Panc1 (cell line): Measurements from ENCODE around the gene SSC4D. TPM values are rescaled to one million over a fixed set of nuclear protein-coding genes. Genes with fewer than 3 reads are reported as not detected.

Source experiments
- ATAC-seq: fragments of 200-7000 bp; cut with Tn5 transposase; 2 replicates; pipeline ENCODE4 v1.9.1; 2020; ENCODE audit warnings: mild to moderate bottlenecking, moderate library complexity
- BruUV-seq: library from RNA; stranded (reverse); fragments of 400-500 nt; replicated peaks from 2 replicates; lab custom pipeline; 2021; lab: Mats Ljungman, UMichigan
- CTCF ChIA-PET: fragments of 300-600 bp; sonication (Branson Sonifier 250); formaldehyde crosslinking; loops from one replicate; lab custom pipeline; 2022; ENCODE audit warnings: antibody characterized with exemption; lab: Charles Lee
- POLR2A ChIA-PET: fragments of 300-600 bp; sonication (Branson Sonifier 250); formaldehyde crosslinking; loops from one replicate; lab custom pipeline; 2022; ENCODE audit warnings: antibody characterized with exemption; lab: Charles Lee
- DNase-seq: peaks from one replicate; pipeline ENCODE4 v3.0.0-alpha.2; 2010; ENCODE audit warnings: low read depth, low spot score
- H3K27ac ChIP-seq: 2 replicates; pipeline ENCODE4 v1.5.1; 2011; ENCODE audit warnings: mild to moderate bottlenecking, low read length, inconsistent platforms
- H3K27me3 ChIP-seq: fragments of 200-500 bp; sonication (Bioruptor generic); 2 replicates; pipeline ENCODE4 v1.6.0; 2014; ENCODE audit warnings: low read length, inconsistent platforms; ENCODE audit not compliant: control insufficient read depth, insufficient read depth
- H3K36me3 ChIP-seq: fragments of 200-500 bp; sonication (Bioruptor generic); 2 replicates; pipeline ENCODE4 v1.5.1; 2014; ENCODE audit warnings: inconsistent platforms, mild to moderate bottlenecking, low read length, moderate library complexity; ENCODE audit not compliant: control insufficient read depth, insufficient read depth
- H3K4me1 ChIP-seq: 2 replicates; pipeline ENCODE4 v1.5.1; 2011; ENCODE audit warnings: inconsistent platforms, mild to moderate bottlenecking, low read length, moderate library complexity; ENCODE audit not compliant: control insufficient read depth, insufficient read depth
- H3K4me3 ChIP-seq, 2 experiments: 2 replicates each; pipeline ENCODE4 v1.5.1; 2011 to 2012; ENCODE audit warnings: low read depth in 2 of 2, low read length in 2 of 2, mild to moderate bottlenecking in 2 of 2, inconsistent platforms in 1 of 2, moderate library complexity in 1 of 2
- H3K9me3 ChIP-seq: fragments of 200-500 bp; sonication (Bioruptor generic); 2 replicates; pipeline ENCODE4 v1.5.1; 2014; ENCODE audit warnings: low read depth, mild to moderate bottlenecking, inconsistent platforms, low read length, moderate library complexity; ENCODE audit not compliant: control insufficient read depth, insufficient read depth
- CTCF ChIP-seq: fragments of 450-650 bp; IDR thresholded peaks from 2 replicates; pipeline ENCODE4 v1.5.1; 2017; ENCODE audit warnings: mild to moderate bottlenecking
- POLR2AphosphoS5 ChIP-seq: IDR thresholded peaks from 2 replicates; pipeline ENCODE4 v1.6.1; 2012; ENCODE audit warnings: mild to moderate bottlenecking, low read depth, low read length, moderate library complexity
- REST ChIP-seq, 2 experiments: IDR thresholded peaks; 2 replicates each; pipeline ENCODE4 v1.6.1; 2011 to 2012; ENCODE audit warnings: low read depth in 2 of 2, control low read depth in 1 of 2, low read length in 1 of 2, mild to moderate bottlenecking in 1 of 2, moderate library complexity in 1 of 2; ENCODE audit not compliant: insufficient read depth in 1 of 2
- SIN3A ChIP-seq: IDR thresholded peaks from 2 replicates; pipeline ENCODE4 v1.6.1; 2012; ENCODE audit warnings: low read depth, mild to moderate bottlenecking, low read length, moderate library complexity, borderline replicate concordance; ENCODE audit not compliant: insufficient read depth
- TCF7L2 ChIP-seq: IDR thresholded peaks from 2 replicates; pipeline ENCODE4 v1.6.1; 2011; ENCODE audit warnings: mild to moderate bottlenecking, low read depth, low read length, inconsistent platforms
- in situ Hi-C: cut with HindIII; loops from 2 replicates; pipeline ENCODE4 v1.10.0; 2016; ENCODE audit warnings: low sequenced_read_pairs, low pct_unique_long_range_greater_than_20kb
- intact Hi-C: fragments of 100-400 bp; cut with micrococcal nuclease; formaldehyde crosslinking; loops from one replicate; pipeline ENCODE4 v1.10.0; 2022; ENCODE audit not compliant: unreplicated experiment
- total RNA-seq: library from RNA; stranded (reverse); gene quantifications from one replicate; pipeline ENCODE4 v1.2.1, GENCODE V29; 2021; ENCODE audit not compliant: unreplicated experiment

The SSC4D gene
- total RNA-seq, 1 experiment from 2014 or later, result 1.6 TPM

- peaks cover 16% of the 10 kb centered on the region for H3K36me3 ChIP-seq
- no peak overlapping the region for H3K4me3 ChIP-seq
- H3K27ac ChIP-seq, result no peak overlapping the region
- DNase-seq (no peak), ATAC-seq (no peak)
- in situ Hi-C loops, result no loop called here
- CTCF ChIA-PET, result no interaction called here
- intact Hi-C loops, result no loop called here
- POLR2A ChIA-PET, result no interaction called here
- no peaks in the 10 kb centered on the region for H3K9me3 ChIP-seq
- no peaks in the 10 kb centered on the region for H3K27me3 ChIP-seq
- BruUV-seq, result no TSS peak
- peaks cover 9% of the 10 kb centered on the region; the same call in 1 of the 2 replicates for H3K4me1 ChIP-seq
- no peak for TF ChIP-seq REST (IDR thresholded peaks at IDR 0.05; ENCODE audit: insufficient read depth in 1 of 2, low read depth in 2 of 2, low read length in 1 of 2)
- TF ChIP-seq SIN3A, result no peak
- TF ChIP-seq TCF7L2, result no peak
- TF ChIP-seq CTCF, result no peak
- TF ChIP-seq POLR2AphosphoS5, result no peak
These were observed 65.6 kb downstream of the SSC4D start for GRCh38 chr7:76343931-76344321.

GRCh38 chr7:76343294-76343930, 66.1 kb downstream of the SSC4D start:
- no peak for TF ChIP-seq CTCF
- no peak for TF ChIP-seq REST (IDR thresholded peaks at IDR 0.05; ENCODE audit: insufficient read depth in 1 of 2, low read depth in 2 of 2, low read length in 1 of 2)
- TF ChIP-seq TCF7L2, result no peak
- TF ChIP-seq SIN3A, result no peak
- no peak for TF ChIP-seq POLR2AphosphoS5
- BruUV-seq, result no TSS peak
- DNase-seq (no peak), ATAC-seq (no peak)
- Histone ChIP-seq H3K36me3 (peaks cover 16% of the 10 kb centered on the region), H3K9me3 (no peaks in the 10 kb centered on the region), H3K27ac (no peak overlapping the region), H3K4me1 (peaks cover 15% of the 10 kb centered on the region; the same call in 1 of the 2 replicates), H3K4me3 (no peak overlapping the region), H3K27me3 (no peaks in the 10 kb centered on the region)
- POLR2A ChIA-PET, result no interaction called here
- CTCF ChIA-PET, result no interaction called here
- in situ Hi-C loops (no loop called here), intact Hi-C loops (no loop called here)
